Mucosa of stomach (tissue), 1 donor: ENCODE results near the gene KLHL25.

Experiments
- H3K27me3 ChIP-seq: one replicate; pipeline ENCODE4 v1.7.0; 2013; ENCODE audit warnings: mild to moderate bottlenecking, low read length; ENCODE audit not compliant: control insufficient read depth, insufficient read depth
- H3K36me3 ChIP-seq: one replicate; pipeline ENCODE4 v1.7.0; 2013; ENCODE audit warnings: low read length; ENCODE audit not compliant: control insufficient read depth, insufficient read depth
- H3K4me1 ChIP-seq: one replicate; pipeline ENCODE4 v1.7.0; 2013; ENCODE audit warnings: mild to moderate bottlenecking, low read length; ENCODE audit not compliant: control insufficient read depth, insufficient read depth
- H3K4me3 ChIP-seq: one replicate; pipeline ENCODE4 v1.7.0; 2013; ENCODE audit warnings: low read length
- H3K9ac ChIP-seq: one replicate; pipeline ENCODE4 v1.7.0; 2013; ENCODE audit warnings: mild to moderate bottlenecking, low read length, moderate library complexity
- H3K9me3 ChIP-seq: one replicate; pipeline ENCODE4 v1.7.0; 2013; ENCODE audit warnings: mild to moderate bottlenecking, low read length, moderate library complexity; ENCODE audit not compliant: control insufficient read depth
- donor health status: Pancreatic carcinoma.

The KLHL25 gene

DNA sequence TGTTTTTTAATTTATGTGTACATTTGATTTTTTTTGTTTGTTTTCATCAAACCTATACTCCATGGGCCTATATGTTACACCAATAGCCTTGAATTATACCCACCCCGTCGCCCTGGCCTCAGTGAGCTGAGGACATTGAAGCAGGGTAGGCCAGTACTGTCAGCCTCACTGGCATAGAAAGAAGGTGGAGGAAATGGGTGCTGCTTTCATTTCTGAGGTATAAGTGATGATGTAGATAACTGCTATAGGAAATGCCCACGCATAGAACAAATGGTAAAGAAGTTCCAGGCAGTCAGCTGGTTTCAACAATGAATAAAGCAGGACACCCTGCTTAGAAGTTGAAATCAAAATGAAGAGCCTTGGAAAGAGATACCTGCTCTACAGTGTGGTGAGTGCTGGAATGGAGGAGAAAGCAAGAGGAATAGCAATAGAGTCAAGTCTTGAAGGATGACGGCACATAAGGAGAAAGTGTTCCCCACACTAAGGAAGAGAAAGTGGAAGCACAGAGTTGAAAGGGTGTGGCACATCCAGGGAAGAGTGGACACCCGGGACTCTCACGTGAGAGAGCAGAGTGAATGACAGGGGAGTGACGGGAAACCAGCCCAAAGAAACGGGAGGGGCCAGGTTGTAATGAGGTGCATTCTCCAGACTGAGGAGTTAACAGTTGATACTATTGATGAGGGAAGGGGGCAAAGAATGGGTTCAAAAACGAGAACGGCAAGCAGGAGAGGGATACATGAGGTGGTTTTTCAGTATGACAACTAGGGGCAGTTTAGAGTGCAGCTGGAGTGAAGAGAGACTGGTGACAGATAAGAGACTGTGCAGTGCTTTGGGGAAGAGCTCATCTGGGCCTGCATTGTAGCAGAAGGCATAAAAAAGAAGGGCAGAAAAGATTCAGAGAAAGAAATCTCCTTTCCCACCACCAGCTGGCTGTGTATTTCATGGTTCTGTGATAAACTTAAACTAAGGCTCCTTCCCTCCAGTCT lies 70.5 kb downstream of the KLHL25 start:
- no peak overlapping the region for H3K9ac ChIP-seq
- peaks cover 36% of the 10 kb centered on the region for H3K36me3 ChIP-seq
- H3K4me1 ChIP-seq = peaks cover 8% of the 10 kb centered on the region
- H3K9me3 ChIP-seq = no peaks in the 10 kb centered on the region
- no peaks in the 10 kb centered on the region for H3K27me3 ChIP-seq
- no peak overlapping the region for H3K4me3 ChIP-seq

DNA sequence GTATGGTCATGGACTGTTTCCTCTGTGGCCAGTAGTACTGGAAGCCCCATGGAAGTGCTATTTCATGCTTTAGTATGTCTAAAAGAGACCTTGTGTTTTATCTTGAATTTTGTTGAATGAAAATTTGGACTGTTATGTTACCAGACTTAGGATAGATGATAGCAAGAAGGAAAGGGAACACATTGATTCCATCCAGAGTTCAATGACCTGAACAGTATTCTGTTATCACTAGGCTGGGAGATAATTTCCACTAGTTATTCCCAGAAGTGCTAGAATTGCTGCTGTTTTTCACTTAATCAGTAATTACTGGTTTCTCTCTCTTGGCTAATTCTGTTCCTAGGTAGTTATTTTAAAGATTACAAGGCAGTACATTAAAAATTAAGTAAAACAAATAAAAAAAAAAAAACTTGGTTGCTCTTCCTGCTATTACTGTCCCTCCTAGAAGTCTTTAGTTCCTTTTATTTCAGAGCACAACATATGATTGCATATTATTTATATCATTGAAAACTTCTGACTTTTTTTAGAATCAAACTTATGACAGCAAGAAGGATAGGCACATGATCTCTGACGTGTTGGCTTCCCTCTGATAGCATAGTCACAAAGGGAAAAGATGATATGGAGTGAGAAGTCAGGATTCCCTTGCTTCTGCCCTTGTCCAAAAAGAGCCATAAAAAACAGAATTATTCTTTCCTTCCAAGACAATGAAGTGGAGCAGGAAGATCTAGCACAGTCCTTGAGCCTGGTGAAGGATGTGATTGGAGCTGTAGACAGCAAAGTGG lies 72.2 kb downstream of the KLHL25 start:
- Histone ChIP-seq H3K4me1 (peaks cover 8% of the 10 kb centered on the region), H3K4me3 (no peak overlapping the region)

DNA sequence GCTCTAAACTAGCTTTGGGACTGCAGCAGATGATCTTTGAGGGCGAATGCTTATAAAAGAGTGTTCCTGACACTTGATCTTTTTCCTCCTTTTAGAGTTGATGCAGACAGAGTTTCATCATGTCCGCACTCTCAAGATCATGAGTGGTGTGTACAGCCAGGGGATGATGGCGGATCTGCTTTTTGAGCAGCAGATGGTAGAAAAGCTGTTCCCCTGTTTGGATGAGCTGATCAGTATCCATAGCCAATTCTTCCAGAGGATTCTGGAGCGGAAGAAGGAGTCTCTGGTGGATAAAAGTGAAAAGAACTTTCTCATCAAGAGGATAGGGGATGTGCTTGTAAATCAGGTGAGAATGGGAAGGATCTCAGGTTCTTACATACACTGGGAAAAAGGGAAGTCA lies 75.7 kb downstream of the KLHL25 start:
- H3K36me3 ChIP-seq = peaks cover 27% of the 10 kb centered on the region

More for the DNA sequence above, 72.2 kb downstream of the KLHL25 start:
- no peak overlapping the region for H3K9ac ChIP-seq
- peaks cover 38% of the 10 kb centered on the region for H3K36me3 ChIP-seq
- no peaks in the 10 kb centered on the region for H3K27me3 ChIP-seq
- no peaks in the 10 kb centered on the region for H3K9me3 ChIP-seq

DNA sequence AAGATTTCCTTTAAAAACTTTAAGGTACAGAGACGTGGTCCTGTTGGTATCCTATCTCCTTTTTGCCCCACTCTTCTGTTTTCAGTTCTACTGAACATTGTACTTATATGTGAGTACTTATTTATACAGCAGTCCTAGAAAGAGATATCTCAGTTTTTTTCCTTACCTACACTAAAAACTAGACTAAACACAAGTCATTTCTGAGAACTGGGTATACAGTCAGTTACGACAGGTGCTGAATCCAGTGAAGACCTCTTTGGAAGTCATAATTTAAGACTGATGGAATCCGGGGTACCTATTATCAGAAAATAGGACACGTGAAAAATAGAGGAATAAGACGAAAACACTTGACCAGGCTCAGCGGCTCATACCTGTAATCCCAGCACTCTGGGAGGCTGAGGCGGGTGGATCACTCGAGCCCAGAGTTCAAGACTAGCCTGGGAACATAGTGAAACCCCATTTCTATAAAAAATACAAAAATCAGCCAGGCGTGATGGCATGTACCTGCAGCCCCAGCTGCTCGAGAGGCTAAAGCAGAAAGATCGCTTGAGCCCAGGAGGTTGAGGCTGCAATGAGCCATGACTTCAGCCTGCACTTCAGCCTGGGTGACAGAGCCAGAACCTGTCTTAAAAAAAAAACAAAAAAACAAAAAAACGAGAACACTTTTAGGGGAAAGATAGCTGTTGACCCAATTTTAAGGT lies 76.3 kb downstream of the KLHL25 start:
- H3K27me3 ChIP-seq = no peaks in the 10 kb centered on the region

More for the DNA sequence above, 75.7 kb downstream of the KLHL25 start:
- Histone ChIP-seq H3K9ac (no peak overlapping the region), H3K27me3 (no peaks in the 10 kb centered on the region), H3K9me3 (no peaks in the 10 kb centered on the region), H3K4me1 (peaks cover 2% of the 10 kb centered on the region), H3K4me3 (no peak overlapping the region)

DNA sequence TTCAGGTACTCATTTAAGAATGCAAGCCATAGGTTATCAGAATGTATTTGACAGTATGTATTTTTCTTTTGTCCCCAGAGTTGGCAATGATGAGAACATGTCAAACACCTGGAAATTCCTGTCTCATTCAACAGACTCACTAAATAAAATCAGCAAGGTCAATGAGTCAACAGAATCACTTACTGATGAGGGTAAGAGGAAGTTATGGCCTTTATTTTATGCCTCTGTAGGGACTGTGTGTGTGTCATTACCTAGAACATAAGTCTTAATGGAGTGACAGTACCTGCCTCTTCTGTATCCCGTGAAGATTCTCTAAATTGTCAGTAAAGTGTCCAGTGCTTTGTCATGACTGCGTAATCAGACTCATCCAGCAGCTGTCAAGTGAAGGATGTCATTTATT lies 77.5 kb downstream of the KLHL25 start:
- H3K36me3 ChIP-seq = peaks cover 20% of the 10 kb centered on the region
- no peaks in the 10 kb centered on the region for H3K9me3 ChIP-seq
- no peaks in the 10 kb centered on the region for H3K4me1 ChIP-seq
- no peak overlapping the region for H3K4me3 ChIP-seq
- no peaks in the 10 kb centered on the region for H3K27me3 ChIP-seq
- H3K9ac ChIP-seq = no peak overlapping the region

More for the DNA sequence above, 76.3 kb downstream of the KLHL25 start:
- Histone ChIP-seq H3K9me3 (no peaks in the 10 kb centered on the region), H3K4me3 (no peak overlapping the region), H3K9ac (no peak overlapping the region), H3K4me1 (no peaks in the 10 kb centered on the region), H3K36me3 (peaks cover 25% of the 10 kb centered on the region)

DNA sequence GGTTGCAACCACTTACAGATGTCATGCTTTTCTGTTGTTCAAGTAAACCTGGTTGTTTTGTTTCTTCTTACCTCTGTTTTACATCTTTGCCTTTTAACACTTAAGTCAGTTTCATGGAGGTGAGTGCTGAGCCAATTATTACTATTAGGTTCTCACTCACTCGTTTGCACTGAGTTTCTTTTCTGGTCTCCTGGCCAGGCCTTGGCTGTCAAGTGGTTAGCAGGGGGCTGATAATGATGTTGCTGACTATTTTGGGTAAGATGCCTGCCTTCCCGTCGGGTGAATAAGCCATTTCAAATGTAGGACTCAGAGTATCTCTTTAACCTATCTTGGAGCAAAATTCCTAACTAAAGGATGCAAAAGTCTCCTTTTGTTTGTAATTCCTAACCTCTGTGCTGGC lies 78.5 kb downstream of the KLHL25 start:
- H3K36me3 ChIP-seq = peaks cover 22% of the 10 kb centered on the region
- no peak overlapping the region for H3K9ac ChIP-seq
- no peaks in the 10 kb centered on the region for H3K27me3 ChIP-seq
- no peak overlapping the region for H3K4me3 ChIP-seq
- no peaks in the 10 kb centered on the region for H3K4me1 ChIP-seq
- H3K9me3 ChIP-seq = no peaks in the 10 kb centered on the region

DNA sequence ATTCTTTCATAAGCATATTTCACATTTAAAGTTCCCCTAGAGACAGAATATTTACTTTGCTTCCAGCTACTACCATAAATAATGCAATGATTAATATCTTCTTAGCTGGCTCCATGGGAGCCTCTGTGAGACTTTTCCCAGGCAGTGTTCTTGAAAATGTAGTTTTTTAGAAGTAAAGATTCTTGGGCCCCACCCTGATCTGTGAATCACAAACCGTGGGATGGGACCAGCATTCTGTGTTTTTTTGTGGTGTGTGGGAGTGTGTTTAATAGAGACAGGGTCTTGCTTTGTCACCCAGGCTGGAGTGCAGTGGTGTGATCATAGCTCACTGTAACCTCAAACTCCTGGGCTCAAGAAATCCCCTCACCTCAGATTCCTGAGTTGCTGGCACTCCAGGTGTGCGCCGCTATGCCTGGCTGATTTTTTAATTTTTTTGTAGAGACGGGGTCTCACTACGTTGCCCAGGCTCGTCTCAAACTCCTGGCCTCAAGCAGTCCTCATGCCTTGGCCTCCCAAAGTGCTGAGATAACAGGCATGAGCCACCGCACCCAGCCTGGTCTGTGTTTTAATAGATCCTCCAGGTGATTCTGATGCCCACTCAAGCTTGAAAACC lies 83.0 kb downstream of the KLHL25 start:
- peaks cover 6% of the 10 kb centered on the region for H3K36me3 ChIP-seq
- H3K4me1 ChIP-seq = peaks cover 21% of the 10 kb centered on the region
- H3K9me3 ChIP-seq = no peaks in the 10 kb centered on the region
- no peaks in the 10 kb centered on the region for H3K27me3 ChIP-seq
- H3K9ac ChIP-seq = no peak overlapping the region
- no peak overlapping the region for H3K4me3 ChIP-seq

DNA sequence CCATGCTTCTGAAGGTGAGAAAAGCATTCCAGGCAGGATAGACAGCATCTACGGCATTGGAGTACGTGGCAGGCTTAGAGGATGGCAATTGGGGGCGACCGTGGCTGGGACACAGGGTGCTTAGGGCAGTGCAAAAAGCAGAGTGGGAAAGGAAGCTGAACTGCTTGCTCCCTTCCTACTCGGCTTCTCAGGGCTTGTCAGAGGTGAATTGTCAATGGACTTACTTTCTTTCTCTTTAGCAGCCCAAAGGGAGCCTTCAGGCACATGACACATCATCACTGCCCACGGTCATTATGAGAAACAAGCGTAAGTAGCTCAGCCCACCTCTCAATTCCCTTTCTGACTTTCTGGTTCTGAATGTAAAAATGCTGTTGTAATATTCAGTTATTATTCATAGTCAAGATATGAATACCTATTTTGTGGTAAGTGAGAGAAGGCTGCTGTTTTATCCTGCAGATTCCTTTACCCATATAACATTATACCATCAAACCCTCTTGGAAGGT lies 84.3 kb downstream of the KLHL25 start:
- H3K9ac ChIP-seq = no peak overlapping the region
- peaks cover 6% of the 10 kb centered on the region for H3K36me3 ChIP-seq
- peaks cover 33% of the 10 kb centered on the region for H3K4me1 ChIP-seq
- no peak overlapping the region for H3K4me3 ChIP-seq
- no peaks in the 10 kb centered on the region for H3K27me3 ChIP-seq
- no peaks in the 10 kb centered on the region for H3K9me3 ChIP-seq
